H9 (cell line): ENCODE results near the gene LAMB4. TPM values are rescaled to one million over a fixed set of nuclear protein-coding genes. Genes with fewer than 3 reads are reported as not detected.

Source experiments
- DNase-seq: peaks from one replicate; pipeline ENCODE4 v3.0.0-alpha.2; 2017
- H2AFZ ChIP-seq: one replicate; pipeline ENCODE4 v1.6.1; 2013; ENCODE audit warnings: mild to moderate bottlenecking, low read length, control low read depth, moderate library complexity
- H2AK5ac ChIP-seq: 2 replicates; pipeline ENCODE4 v1.6.1; 2013; ENCODE audit warnings: low read length, control low read depth, mixed read lengths; ENCODE audit not compliant: insufficient read length
- H2BK120ac ChIP-seq: one replicate; pipeline ENCODE4 v1.6.1; 2013; ENCODE audit warnings: low read depth, mild to moderate bottlenecking, low read length, control low read depth, inconsistent platforms; ENCODE audit not compliant: poor library complexity, severe bottlenecking
- H2BK12ac ChIP-seq: 2 replicates; pipeline ENCODE4 v1.6.1; 2013; ENCODE audit warnings: low read length, control low read depth, mixed read lengths, low read depth; ENCODE audit not compliant: insufficient read length
- H2BK15ac ChIP-seq: 2 replicates; pipeline ENCODE4 v1.6.1; 2013; ENCODE audit warnings: low read depth, low read length, control low read depth
- H2BK20ac ChIP-seq: one replicate; pipeline ENCODE4 v1.6.1; 2013; ENCODE audit warnings: low read depth, mild to moderate bottlenecking, low read length, control low read depth, inconsistent platforms; ENCODE audit not compliant: poor library complexity, severe bottlenecking
- H2BK5ac ChIP-seq: 2 replicates; pipeline ENCODE4 v1.6.1; 2013; ENCODE audit warnings: low read length, control low read depth, mixed read lengths; ENCODE audit not compliant: insufficient read length
- H3K14ac ChIP-seq: 2 replicates; pipeline ENCODE4 v1.6.1; 2013; ENCODE audit warnings: low read length, control low read depth; ENCODE audit not compliant: insufficient read depth
- H3K18ac ChIP-seq: 2 replicates; pipeline ENCODE4 v1.6.1; 2013; ENCODE audit warnings: low read depth, mild to moderate bottlenecking, mixed read lengths, low read length, control low read depth; ENCODE audit not compliant: insufficient read length
- H3K23ac ChIP-seq: 2 replicates; pipeline ENCODE4 v1.6.1; 2013; ENCODE audit warnings: low read length, control low read depth, mixed read lengths, low read depth; ENCODE audit not compliant: insufficient read length
- H3K23me2 ChIP-seq: 2 replicates; pipeline ENCODE4 v1.6.1; 2013; ENCODE audit warnings: low read depth, mild to moderate bottlenecking, mixed read lengths, low read length, control low read depth; ENCODE audit not compliant: insufficient read length, poor library complexity, severe bottlenecking
- H3K27ac ChIP-seq: 2 replicates; pipeline ENCODE4 v1.5.1; 2013; ENCODE audit warnings: low read length, control low read depth, mixed read lengths, low read depth; ENCODE audit not compliant: insufficient read length
- H3K27me3 ChIP-seq: 2 replicates; pipeline ENCODE4 v1.6.1; 2013; ENCODE audit warnings: low read length, control low read depth, inconsistent platforms; ENCODE audit not compliant: insufficient read depth
- H3K4ac ChIP-seq: 2 replicates; pipeline ENCODE4 v1.6.1; 2013; ENCODE audit warnings: low read depth, mild to moderate bottlenecking, control low read depth, inconsistent platforms, low read length, moderate library complexity
- H3K4me1 ChIP-seq: 2 replicates; pipeline ENCODE4 v1.6.1; 2013; ENCODE audit warnings: low read length, control low read depth, inconsistent platforms; ENCODE audit not compliant: insufficient read depth
- H3K4me2 ChIP-seq: 2 replicates; pipeline ENCODE4 v1.6.1; 2013; ENCODE audit warnings: low read length, control low read depth, mixed read lengths; ENCODE audit not compliant: insufficient read length, insufficient read depth
- H3K56ac ChIP-seq: 2 replicates; pipeline ENCODE4 v1.6.1; 2013; ENCODE audit warnings: low read depth, mild to moderate bottlenecking, mixed read lengths, low read length, control low read depth; ENCODE audit not compliant: insufficient read length
- H3K79me1 ChIP-seq: 2 replicates; pipeline ENCODE4 v1.6.1; 2013; ENCODE audit warnings: low read depth, mild to moderate bottlenecking, moderate library complexity, low read length, control low read depth, inconsistent platforms; ENCODE audit not compliant: insufficient read depth, poor library complexity, severe bottlenecking
- H3K79me2 ChIP-seq: 2 replicates; pipeline ENCODE4 v1.6.1; 2013; ENCODE audit warnings: low read length, control low read depth, inconsistent platforms; ENCODE audit not compliant: insufficient read depth
- H3K9ac ChIP-seq: 2 replicates; pipeline ENCODE4 v1.6.1; 2013; ENCODE audit warnings: low read length, control low read depth, mixed read lengths; ENCODE audit not compliant: insufficient read length; ENCODE audit errors: extremely low read depth
- H3K9me3 ChIP-seq: one replicate; pipeline ENCODE4 v1.6.1; 2013; ENCODE audit warnings: low read depth, low read length, inconsistent platforms; ENCODE audit not compliant: control insufficient read depth
- H3T11ph ChIP-seq: one replicate; pipeline ENCODE4 v1.6.1; 2013; ENCODE audit warnings: mild to moderate bottlenecking, low read length, control low read depth, inconsistent platforms
- H4K20me1 ChIP-seq: one replicate; pipeline ENCODE4 v1.6.1; 2013; ENCODE audit not compliant: control insufficient read depth, insufficient read length, insufficient read depth
- H4K5ac ChIP-seq: 2 replicates; pipeline ENCODE4 v1.6.1; 2013; ENCODE audit warnings: low read depth, mild to moderate bottlenecking, mixed read lengths, low read length, control low read depth; ENCODE audit not compliant: insufficient read length
- H4K8ac ChIP-seq: replicated peaks from 2 replicates; pipeline ENCODE4 v1.6.1; 2013; ENCODE audit warnings: low read length, control low read depth, mixed read lengths, low read depth; ENCODE audit not compliant: insufficient read length
- H4K91ac ChIP-seq: 2 replicates; pipeline ENCODE4 v1.6.1; 2013; ENCODE audit warnings: low read depth, mild to moderate bottlenecking, moderate library complexity, mixed read lengths, low read length, control low read depth; ENCODE audit not compliant: insufficient read length
- H3K27ac Mint-ChIP-seq, 3 experiments: 2 replicates in 2 of 3; 3 replicates in 1 of 3; pipeline ENCODE4 v1.8.0; 2020 to 2021; ENCODE audit warnings: mixed read lengths in 3 of 3, mild to moderate bottlenecking in 1 of 3, moderate library complexity in 1 of 3
- H3K27me3 Mint-ChIP-seq: 2 replicates; pipeline ENCODE4 v1.8.0; 2021; ENCODE audit warnings: low read depth, mild to moderate bottlenecking, moderate library complexity, mixed read lengths
- H3K36me3 Mint-ChIP-seq, 3 experiments: 2 replicates in 2 of 3; 3 replicates in 1 of 3; pipeline ENCODE4 v1.8.0; 2020 to 2021; ENCODE audit warnings: low read depth in 3 of 3, mixed read lengths in 3 of 3; ENCODE audit not compliant: insufficient read depth in 1 of 3
- H3K4me1 Mint-ChIP-seq, 2 experiments: 2 replicates each; pipeline ENCODE4 v1.8.0; 2020; ENCODE audit warnings: mixed read lengths in 2 of 2
- H3K4me3 Mint-ChIP-seq, 2 experiments: 2 replicates in 1 of 2; 3 replicates in 1 of 2; pipeline ENCODE4 v1.8.0; 2020 to 2021; ENCODE audit warnings: mild to moderate bottlenecking in 2 of 2, mixed read lengths in 2 of 2, moderate library complexity in 1 of 2
- H3K9me3 Mint-ChIP-seq, 2 experiments: 2 replicates in 1 of 2; 3 replicates in 1 of 2; pipeline ENCODE4 v1.8.0; 2020; ENCODE audit warnings: mild to moderate bottlenecking in 2 of 2, mixed read lengths in 2 of 2, moderate library complexity in 1 of 2
- CTCF ChIP-seq: fragments of 200-600 bp; sonication (generic); conservative IDR thresholded peaks from 3 replicates; pipeline ENCODE4 v1.8.0; 2021; ENCODE audit warnings: antibody characterized with exemption, mild to moderate bottlenecking
- WGBS: extraction: QIAGEN DNeasy Blood & Tissue Kit; methylation state at CpG from one replicate; pipeline ENCODE4 v1.1.7; 2013; ENCODE audit warnings: missing lambda C conversion rate, low lambda C conversion rate, mixed read lengths; ENCODE audit not compliant: insufficient read length; ENCODE audit errors: extremely low coverage; 5-methylcytosine and 5-hydroxymethylcytosine counted together
- total RNA-seq: library from RNA; stranded (reverse); gene quantifications from 2 replicates; pipeline ENCODE4 v1.2.1, GENCODE V29; 2021

The LAMB4 gene
- total RNA-seq, 1 experiment from 2014 or later = not detected

- TF ChIP-seq CTCF = no peak
- H4K5ac ChIP-seq = no peak overlapping the region
- no peaks in the 10 kb centered on the region for H3K27me3 ChIP-seq
- no peak overlapping the region for H3K18ac ChIP-seq
- H3K14ac ChIP-seq = no peak overlapping the region
- no peaks in the 10 kb centered on the region for H4K20me1 ChIP-seq
- DNase-seq = no peak
- H3K27ac ChIP-seq = no peak overlapping the region
- no peaks in the 10 kb centered on the region for H3K4me1 ChIP-seq
- H3K56ac ChIP-seq = no peak overlapping the region
- WGBS = no CpG with 5 or more reads among the region's 2 CpGs
- no peaks in the 10 kb centered on the region for H3K9me3 Mint-ChIP-seq
- no peak overlapping the region for H2BK20ac ChIP-seq
- H2BK120ac ChIP-seq = no peak overlapping the region
- no peak overlapping the region for H3K4ac ChIP-seq
- no peaks in the 10 kb centered on the region for H3K36me3 Mint-ChIP-seq
- no peak overlapping the region for H2BK5ac ChIP-seq
- no peaks in the 10 kb centered on the region for H3K4me1 Mint-ChIP-seq
- no peak overlapping the region for H3T11ph ChIP-seq
- H3K79me2 ChIP-seq = no peaks in the 10 kb centered on the region
- H2AFZ ChIP-seq = no peak overlapping the region
- no peak overlapping the region for H2BK12ac ChIP-seq
- no peaks in the 10 kb centered on the region for H3K9me3 ChIP-seq
- no peak overlapping the region for H3K4me3 Mint-ChIP-seq
- H3K27ac Mint-ChIP-seq = no peak overlapping the region
- H4K8ac ChIP-seq = no peak overlapping the region
- no peak overlapping the region for H2BK15ac ChIP-seq
- no peak overlapping the region for H3K9ac ChIP-seq
- no peak overlapping the region for H2AK5ac ChIP-seq
- no peak overlapping the region for H3K23ac ChIP-seq
- no peak overlapping the region for H4K91ac ChIP-seq
- no peaks in the 10 kb centered on the region for H3K23me2 ChIP-seq
- no peaks in the 10 kb centered on the region; the same call in 1 of the 2 replicates for H3K27me3 Mint-ChIP-seq
- H3K79me1 ChIP-seq = no peaks in the 10 kb centered on the region
- no peak overlapping the region for H3K4me2 ChIP-seq
Measured at GRCh38 chr7:108112683-108113082, 17.5 kb downstream of the LAMB4 start.
